H9 (cell line): Measurements from ENCODE around the gene TMCC1. TPM values are rescaled to one million over a fixed set of nuclear protein-coding genes. Genes with fewer than 3 reads are reported as not detected.

ENCODE experiments used
- DNase-seq: peaks from one replicate; pipeline ENCODE4 v3.0.0-alpha.2; 2017
- H2AFZ ChIP-seq: one replicate; pipeline ENCODE4 v1.6.1; 2013; ENCODE audit warnings: mild to moderate bottlenecking, low read length, control low read depth, moderate library complexity
- H2AK5ac ChIP-seq: 2 replicates; pipeline ENCODE4 v1.6.1; 2013; ENCODE audit warnings: low read length, control low read depth, mixed read lengths; ENCODE audit not compliant: insufficient read length
- H2BK120ac ChIP-seq: one replicate; pipeline ENCODE4 v1.6.1; 2013; ENCODE audit warnings: low read depth, mild to moderate bottlenecking, low read length, control low read depth, inconsistent platforms; ENCODE audit not compliant: poor library complexity, severe bottlenecking
- H2BK12ac ChIP-seq: 2 replicates; pipeline ENCODE4 v1.6.1; 2013; ENCODE audit warnings: low read length, control low read depth, mixed read lengths, low read depth; ENCODE audit not compliant: insufficient read length
- H2BK15ac ChIP-seq: 2 replicates; pipeline ENCODE4 v1.6.1; 2013; ENCODE audit warnings: low read depth, low read length, control low read depth
- H2BK20ac ChIP-seq: one replicate; pipeline ENCODE4 v1.6.1; 2013; ENCODE audit warnings: low read depth, mild to moderate bottlenecking, low read length, control low read depth, inconsistent platforms; ENCODE audit not compliant: poor library complexity, severe bottlenecking
- H2BK5ac ChIP-seq: 2 replicates; pipeline ENCODE4 v1.6.1; 2013; ENCODE audit warnings: low read length, control low read depth, mixed read lengths; ENCODE audit not compliant: insufficient read length
- H3K14ac ChIP-seq: 2 replicates; pipeline ENCODE4 v1.6.1; 2013; ENCODE audit warnings: low read length, control low read depth; ENCODE audit not compliant: insufficient read depth
- H3K18ac ChIP-seq: 2 replicates; pipeline ENCODE4 v1.6.1; 2013; ENCODE audit warnings: low read depth, mild to moderate bottlenecking, mixed read lengths, low read length, control low read depth; ENCODE audit not compliant: insufficient read length
- H3K23ac ChIP-seq: 2 replicates; pipeline ENCODE4 v1.6.1; 2013; ENCODE audit warnings: low read length, control low read depth, mixed read lengths, low read depth; ENCODE audit not compliant: insufficient read length
- H3K23me2 ChIP-seq: 2 replicates; pipeline ENCODE4 v1.6.1; 2013; ENCODE audit warnings: low read depth, mild to moderate bottlenecking, mixed read lengths, low read length, control low read depth; ENCODE audit not compliant: insufficient read length, poor library complexity, severe bottlenecking
- H3K27ac ChIP-seq: 2 replicates; pipeline ENCODE4 v1.5.1; 2013; ENCODE audit warnings: low read length, control low read depth, mixed read lengths, low read depth; ENCODE audit not compliant: insufficient read length
- H3K27me3 ChIP-seq: 2 replicates; pipeline ENCODE4 v1.6.1; 2013; ENCODE audit warnings: low read length, control low read depth, inconsistent platforms; ENCODE audit not compliant: insufficient read depth
- H3K4ac ChIP-seq: 2 replicates; pipeline ENCODE4 v1.6.1; 2013; ENCODE audit warnings: low read depth, mild to moderate bottlenecking, control low read depth, inconsistent platforms, low read length, moderate library complexity
- H3K4me1 ChIP-seq: 2 replicates; pipeline ENCODE4 v1.6.1; 2013; ENCODE audit warnings: low read length, control low read depth, inconsistent platforms; ENCODE audit not compliant: insufficient read depth
- H3K4me2 ChIP-seq: 2 replicates; pipeline ENCODE4 v1.6.1; 2013; ENCODE audit warnings: low read length, control low read depth, mixed read lengths; ENCODE audit not compliant: insufficient read length, insufficient read depth
- H3K56ac ChIP-seq: 2 replicates; pipeline ENCODE4 v1.6.1; 2013; ENCODE audit warnings: low read depth, mild to moderate bottlenecking, mixed read lengths, low read length, control low read depth; ENCODE audit not compliant: insufficient read length
- H3K79me1 ChIP-seq: 2 replicates; pipeline ENCODE4 v1.6.1; 2013; ENCODE audit warnings: low read depth, mild to moderate bottlenecking, moderate library complexity, low read length, control low read depth, inconsistent platforms; ENCODE audit not compliant: insufficient read depth, poor library complexity, severe bottlenecking
- H3K79me2 ChIP-seq: 2 replicates; pipeline ENCODE4 v1.6.1; 2013; ENCODE audit warnings: low read length, control low read depth, inconsistent platforms; ENCODE audit not compliant: insufficient read depth
- H3K9ac ChIP-seq: 2 replicates; pipeline ENCODE4 v1.6.1; 2013; ENCODE audit warnings: low read length, control low read depth, mixed read lengths; ENCODE audit not compliant: insufficient read length; ENCODE audit errors: extremely low read depth
- H3K9me3 ChIP-seq: one replicate; pipeline ENCODE4 v1.6.1; 2013; ENCODE audit warnings: low read depth, low read length, inconsistent platforms; ENCODE audit not compliant: control insufficient read depth
- H3T11ph ChIP-seq: one replicate; pipeline ENCODE4 v1.6.1; 2013; ENCODE audit warnings: mild to moderate bottlenecking, low read length, control low read depth, inconsistent platforms
- H4K20me1 ChIP-seq: one replicate; pipeline ENCODE4 v1.6.1; 2013; ENCODE audit not compliant: control insufficient read depth, insufficient read length, insufficient read depth
- H4K5ac ChIP-seq: 2 replicates; pipeline ENCODE4 v1.6.1; 2013; ENCODE audit warnings: low read depth, mild to moderate bottlenecking, mixed read lengths, low read length, control low read depth; ENCODE audit not compliant: insufficient read length
- H4K8ac ChIP-seq: replicated peaks from 2 replicates; pipeline ENCODE4 v1.6.1; 2013; ENCODE audit warnings: low read length, control low read depth, mixed read lengths, low read depth; ENCODE audit not compliant: insufficient read length
- H4K91ac ChIP-seq: 2 replicates; pipeline ENCODE4 v1.6.1; 2013; ENCODE audit warnings: low read depth, mild to moderate bottlenecking, moderate library complexity, mixed read lengths, low read length, control low read depth; ENCODE audit not compliant: insufficient read length
- H3K27ac Mint-ChIP-seq, 3 experiments: 2 replicates in 2 of 3; 3 replicates in 1 of 3; pipeline ENCODE4 v1.8.0; 2020 to 2021; ENCODE audit warnings: mixed read lengths in 3 of 3, mild to moderate bottlenecking in 1 of 3, moderate library complexity in 1 of 3
- H3K27me3 Mint-ChIP-seq: 2 replicates; pipeline ENCODE4 v1.8.0; 2021; ENCODE audit warnings: low read depth, mild to moderate bottlenecking, moderate library complexity, mixed read lengths
- H3K36me3 Mint-ChIP-seq, 3 experiments: 2 replicates in 2 of 3; 3 replicates in 1 of 3; pipeline ENCODE4 v1.8.0; 2020 to 2021; ENCODE audit warnings: low read depth in 3 of 3, mixed read lengths in 3 of 3; ENCODE audit not compliant: insufficient read depth in 1 of 3
- H3K4me1 Mint-ChIP-seq, 2 experiments: 2 replicates each; pipeline ENCODE4 v1.8.0; 2020; ENCODE audit warnings: mixed read lengths in 2 of 2
- H3K4me3 Mint-ChIP-seq, 2 experiments: 2 replicates in 1 of 2; 3 replicates in 1 of 2; pipeline ENCODE4 v1.8.0; 2020 to 2021; ENCODE audit warnings: mild to moderate bottlenecking in 2 of 2, mixed read lengths in 2 of 2, moderate library complexity in 1 of 2
- H3K9me3 Mint-ChIP-seq, 2 experiments: 2 replicates in 1 of 2; 3 replicates in 1 of 2; pipeline ENCODE4 v1.8.0; 2020; ENCODE audit warnings: mild to moderate bottlenecking in 2 of 2, mixed read lengths in 2 of 2, moderate library complexity in 1 of 2
- WGBS: extraction: QIAGEN DNeasy Blood & Tissue Kit; methylation state at CpG from one replicate; pipeline ENCODE4 v1.1.7; 2013; ENCODE audit warnings: missing lambda C conversion rate, low lambda C conversion rate, mixed read lengths; ENCODE audit not compliant: insufficient read length; ENCODE audit errors: extremely low coverage; 5-methylcytosine and 5-hydroxymethylcytosine counted together
- total RNA-seq: library from RNA; stranded (reverse); gene quantifications from 2 replicates; pipeline ENCODE4 v1.2.1, GENCODE V29; 2021
- TF ChIP-seq, protein P1 (sequence below): fragments of 200-600 bp; sonication (generic); conservative IDR thresholded peaks from 3 replicates; pipeline ENCODE4 v1.8.0; 2021; ENCODE audit warnings: antibody characterized with exemption, mild to moderate bottlenecking

Gene TMCC1
- total RNA-seq, 1 experiment from 2014 or later: 24.4 TPM

- no peak overlapping the region for H3K27ac ChIP-seq
- H3K56ac ChIP-seq: no peak overlapping the region
- H4K91ac ChIP-seq: no peak overlapping the region
- no peaks in the 10 kb centered on the region for H3K9me3 ChIP-seq
- Mint-ChIP-seq H3K4me3 (no peak overlapping the region), H3K27ac (no peak overlapping the region), H3K36me3 (no peaks in the 10 kb centered on the region), H3K9me3 (no peaks in the 10 kb centered on the region), H3K4me1 (peaks cover 23 to 34% of the 10 kb centered on the region in 2 experiments), H3K27me3 (no peaks in the 10 kb centered on the region; the same call in 1 of the 2 replicates)
- peaks cover 5% of the 10 kb centered on the region for H3K23me2 ChIP-seq
- H3K79me2 ChIP-seq: no peaks in the 10 kb centered on the region
- H2AK5ac ChIP-seq: no peak overlapping the region
- H3K9ac ChIP-seq: no peak overlapping the region
- no peak overlapping the region for H4K8ac ChIP-seq
- no peak overlapping the region for H2BK120ac ChIP-seq
- H3K27me3 ChIP-seq: no peaks in the 10 kb centered on the region
- H2BK15ac ChIP-seq: no peak overlapping the region
- no peak overlapping the region for H3K14ac ChIP-seq
- peaks cover 6% of the 10 kb centered on the region; the same call in 1 of the 2 replicates for H3K4me1 ChIP-seq
- no peak overlapping the region for H4K5ac ChIP-seq
- H2BK20ac ChIP-seq: no peak overlapping the region
- no peak overlapping the region for H3T11ph ChIP-seq
- H3K79me1 ChIP-seq: no peaks in the 10 kb centered on the region
- H2BK5ac ChIP-seq: no peak overlapping the region
- TF ChIP-seq, protein P1, sequence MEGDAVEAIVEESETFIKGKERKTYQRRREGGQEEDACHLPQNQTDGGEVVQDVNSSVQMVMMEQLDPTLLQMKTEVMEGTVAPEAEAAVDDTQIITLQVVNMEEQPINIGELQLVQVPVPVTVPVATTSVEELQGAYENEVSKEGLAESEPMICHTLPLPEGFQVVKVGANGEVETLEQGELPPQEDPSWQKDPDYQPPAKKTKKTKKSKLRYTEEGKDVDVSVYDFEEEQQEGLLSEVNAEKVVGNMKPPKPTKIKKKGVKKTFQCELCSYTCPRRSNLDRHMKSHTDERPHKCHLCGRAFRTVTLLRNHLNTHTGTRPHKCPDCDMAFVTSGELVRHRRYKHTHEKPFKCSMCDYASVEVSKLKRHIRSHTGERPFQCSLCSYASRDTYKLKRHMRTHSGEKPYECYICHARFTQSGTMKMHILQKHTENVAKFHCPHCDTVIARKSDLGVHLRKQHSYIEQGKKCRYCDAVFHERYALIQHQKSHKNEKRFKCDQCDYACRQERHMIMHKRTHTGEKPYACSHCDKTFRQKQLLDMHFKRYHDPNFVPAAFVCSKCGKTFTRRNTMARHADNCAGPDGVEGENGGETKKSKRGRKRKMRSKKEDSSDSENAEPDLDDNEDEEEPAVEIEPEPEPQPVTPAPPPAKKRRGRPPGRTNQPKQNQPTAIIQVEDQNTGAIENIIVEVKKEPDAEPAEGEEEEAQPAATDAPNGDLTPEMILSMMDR: no peak
- no peak overlapping the region for H3K4me2 ChIP-seq
- no peak for DNase-seq
- WGBS: no CpG with 5 or more reads among the region's 10 CpGs
- no peak overlapping the region for H3K23ac ChIP-seq
- no peak overlapping the region for H2AFZ ChIP-seq
- H3K4ac ChIP-seq: no peak overlapping the region
- no peaks in the 10 kb centered on the region for H4K20me1 ChIP-seq
- H3K18ac ChIP-seq: no peak overlapping the region
- H2BK12ac ChIP-seq: no peak overlapping the region
These were observed 270.6 kb downstream of the TMCC1 start for GRCh38 chr3:129622933-129623332.
